Tibial artery (tissue), 4 donors: Measurements from ENCODE around the gene LYST.

Experiments used
- DNase-seq, 2 donors: peaks; one replicate each; pipeline ENCODE4 v3.0.0-alpha.2; 2019
- H3K27ac ChIP-seq, 2 donors: fragments of 200-600 bp; sonication (generic) in 1 of 2; 1 replicate in 1 of 2; 2 replicates in 1 of 2; pipeline ENCODE4 v1.5.1; 2018 to 2019; ENCODE audit warnings: mild to moderate bottlenecking in 1 of 2
- H3K27me3 ChIP-seq, 2 donors: fragments of 200-600 bp; sonication (generic) in 1 of 2; one replicate each; pipeline versions ENCODE4 v1.5.1 to v1.6.0; 2016 to 2019
- H3K36me3 ChIP-seq, 3 donors: fragments of 200-600 bp; sonication (generic) in 2 of 3; one replicate each; pipeline ENCODE4 v1.5.1; 2016 to 2019; ENCODE audit warnings: mild to moderate bottlenecking in 2 of 3
- H3K4me1 ChIP-seq, 4 donors: fragments of 200-600 bp; sonication (generic) in 2 of 4; 1 replicate in 3 of 4; 2 replicates in 1 of 4; pipeline ENCODE4 v1.5.1; 2016 to 2019
- H3K4me3 ChIP-seq, 2 donors: fragments of 200-600 bp; sonication (generic) in 1 of 2; 1 replicate in 1 of 2; 2 replicates in 1 of 2; pipeline ENCODE4 v1.5.1; 2018 to 2019; ENCODE audit warnings: mild to moderate bottlenecking in 2 of 2
- H3K9me3 ChIP-seq, 3 donors: fragments of 200-600 bp; sonication (generic) in 1 of 3; one replicate each; pipeline ENCODE4 v1.5.1; 2016 to 2019
- CTCF ChIP-seq, 2 experiments: fragments of 200-600 bp in 1 of 2; fragments of 450-650 bp in 1 of 2; IDR thresholded peaks; one replicate each; pipeline ENCODE4 v1.5.1; 2017 to 2019; ENCODE audit warnings: antibody characterized with exemption in 2 of 2, mild to moderate bottlenecking in 1 of 2, moderate library complexity in 1 of 2
- intact Hi-C: fragments of 100-400 bp; cut with DNase I; formaldehyde crosslinking; loops from one replicate; pipeline ENCODE4 v1.15.0; 2023; ENCODE audit warnings: low total_unique reads

LYST gene

DNA sequence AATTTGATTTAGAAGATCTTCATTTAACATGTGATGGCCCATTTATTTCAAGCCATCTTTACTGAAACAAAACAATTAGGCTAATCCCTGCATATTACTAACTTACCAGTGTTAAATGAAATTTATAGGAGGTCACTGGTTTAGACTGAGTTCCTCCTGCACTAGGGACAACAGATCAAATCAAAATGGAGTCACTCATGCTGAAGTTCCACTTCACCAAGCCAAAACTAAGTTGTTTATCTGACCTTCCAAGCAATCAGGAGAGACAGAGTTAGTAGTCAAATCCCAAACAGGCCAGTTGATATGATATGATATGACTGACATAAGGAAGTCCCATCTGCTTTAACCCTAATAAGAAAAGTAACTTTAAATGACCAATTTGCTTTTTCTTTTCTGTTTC, 4.8 kb downstream of the LYST start:
- no peak overlapping the region for H3K27ac ChIP-seq
- peaks cover 0 to 21% (median 13%) of the 10 kb centered on the region in 4 donors for H3K4me1 ChIP-seq
- H3K27me3 ChIP-seq = no peaks in the 10 kb centered on the region
- intact Hi-C loops = no loop called here
- no peaks in the 10 kb centered on the region for H3K36me3 ChIP-seq
- no peak overlapping the region for H3K4me3 ChIP-seq
- DNase-seq = no peak
- H3K9me3 ChIP-seq = no peaks in the 10 kb centered on the region
- TF ChIP-seq CTCF (IDR thresholded peaks at IDR 0.05) = no peak

DNA sequence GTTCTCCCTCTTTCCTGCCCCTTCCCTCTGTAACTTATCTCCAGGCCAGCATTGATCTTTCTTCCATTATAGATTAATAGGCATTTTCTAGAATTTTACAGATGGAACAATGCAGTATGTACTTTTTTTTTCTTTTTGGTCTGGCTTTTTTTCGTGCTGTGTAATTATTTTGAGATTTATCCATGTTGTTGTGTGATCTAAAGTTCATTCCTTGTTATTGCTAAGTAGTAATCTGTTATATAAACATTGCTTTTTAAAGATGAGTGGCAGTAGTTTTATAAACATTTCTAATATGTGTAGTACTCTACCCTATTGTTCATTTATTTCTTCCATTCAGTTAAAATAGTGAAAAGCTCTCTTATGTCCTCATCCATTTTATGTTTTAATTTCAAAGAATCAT, 5.9 kb downstream of the LYST start:
- Histone ChIP-seq H3K4me1 (peaks cover 0 to 21% (median 13%) of the 10 kb centered on the region in 4 donors), H3K4me3 (no peak overlapping the region), H3K27ac (no peak overlapping the region), H3K36me3 (no peaks in the 10 kb centered on the region), H3K9me3 (no peaks in the 10 kb centered on the region), H3K27me3 (no peaks in the 10 kb centered on the region)
- no peak for DNase-seq
- intact Hi-C loops = no loop called here
- TF ChIP-seq CTCF (IDR thresholded peaks at IDR 0.05) = no peak

DNA sequence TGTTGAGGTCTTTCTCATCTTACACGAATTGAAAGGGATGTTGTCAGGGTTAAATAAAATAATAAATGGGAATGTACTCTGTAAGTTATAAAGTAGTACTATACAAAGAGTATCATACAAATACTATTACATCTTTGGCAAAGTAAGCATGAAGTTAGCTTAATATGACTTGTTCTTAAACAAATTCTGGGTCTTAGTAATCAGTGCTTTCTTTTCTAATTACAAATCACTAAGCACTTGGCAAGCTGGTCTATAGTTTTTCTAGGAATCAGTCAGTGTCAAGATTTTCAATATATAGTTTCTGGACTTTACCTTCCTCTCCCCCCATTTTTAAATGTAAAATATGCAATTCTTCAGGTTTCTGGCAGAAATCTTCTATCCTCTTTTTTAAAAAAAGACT, 6.9 kb downstream of the LYST start:
- Histone ChIP-seq H3K4me3 (no peak overlapping the region), H3K4me1 (peaks cover 0 to 11% (median 7%) of the 10 kb centered on the region in 4 donors), H3K27ac (no peak overlapping the region), H3K9me3 (no peaks in the 10 kb centered on the region), H3K36me3 (no peaks in the 10 kb centered on the region), H3K27me3 (no peaks in the 10 kb centered on the region)
- DNase-seq = no peak
- no peak for TF ChIP-seq CTCF (IDR thresholded peaks at IDR 0.05)
- intact Hi-C loops = no loop called here

- DNase-seq = no peak
- peaks cover 0 to 6% (median under 1%) of the 10 kb centered on the region in 4 donors for H3K4me1 ChIP-seq
- intact Hi-C loops = no loop called here
- no peaks in the 10 kb centered on the region for H3K27me3 ChIP-seq
- no peak for TF ChIP-seq CTCF (IDR thresholded peaks at IDR 0.05)
- no peak overlapping the region for H3K27ac ChIP-seq
- no peak overlapping the region for H3K4me3 ChIP-seq
- no peaks in the 10 kb centered on the region for H3K36me3 ChIP-seq
- H3K9me3 ChIP-seq = no peaks in the 10 kb centered on the region
Observed at GRCh38 chr1:235858766-235859165, 7.9 kb downstream of the LYST start.

GRCh38 chr1:235857756-235858155, 8.9 kb downstream of the LYST start:
- H3K4me3 ChIP-seq = no peak overlapping the region
- no peak overlapping the region for H3K27ac ChIP-seq
- H3K36me3 ChIP-seq = no peaks in the 10 kb centered on the region
- intact Hi-C loops = no loop called here
- H3K27me3 ChIP-seq = no peaks in the 10 kb centered on the region
- no peak for TF ChIP-seq CTCF (IDR thresholded peaks at IDR 0.05)
- no peak for DNase-seq
- H3K4me1 ChIP-seq = peaks cover 0 to 9% (median 4%) of the 10 kb centered on the region in 4 donors
- no peaks in the 10 kb centered on the region for H3K9me3 ChIP-seq

DNA sequence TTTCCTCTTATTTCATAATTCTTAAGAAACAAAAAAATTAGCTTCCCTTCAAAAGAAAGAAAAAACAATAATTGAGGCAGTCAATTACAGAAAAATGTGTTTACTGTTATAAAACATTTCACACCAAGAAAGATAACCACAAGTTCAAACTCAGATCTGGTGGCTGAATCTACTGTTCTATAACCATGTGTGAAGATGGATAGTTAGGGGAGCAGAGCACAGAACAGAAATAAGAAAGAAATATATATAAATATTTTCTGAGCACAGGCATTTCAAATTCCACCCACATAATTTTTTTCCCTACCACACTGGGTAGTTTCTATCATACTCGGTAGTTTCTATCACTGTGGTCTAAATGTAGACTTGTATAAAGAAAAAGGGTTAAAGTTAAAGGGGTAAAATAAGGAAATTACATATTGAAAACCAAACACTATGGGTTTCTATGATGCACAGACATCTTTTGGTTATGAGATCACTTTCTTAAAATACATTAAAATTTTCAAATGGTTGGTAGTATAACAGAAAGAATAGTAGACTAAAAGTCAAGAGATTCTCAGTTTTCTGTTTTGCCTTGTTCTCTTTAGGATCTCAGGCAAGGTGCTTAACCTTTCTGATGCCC, 10.8 kb downstream of the LYST start:
- no peak for TF ChIP-seq CTCF (IDR thresholded peaks at IDR 0.05)
- Histone ChIP-seq H3K27me3 (no peaks in the 10 kb centered on the region), H3K9me3 (no peaks in the 10 kb centered on the region), H3K4me3 (no peak overlapping the region), H3K4me1 (peaks cover 0 to 15% (median 6%) of the 10 kb centered on the region in 4 donors), H3K36me3 (no peaks in the 10 kb centered on the region), H3K27ac (no peak overlapping the region)
- intact Hi-C loops = no loop called here
- no peak for DNase-seq
